MM.1S (cell line): ENCODE measurements around the gene VSIG10L2.

ENCODE experiments used
- DNase-seq: peaks from one replicate; pipeline ENCODE4 v3.0.0-alpha.2; 2015
- H2AFZ ChIP-seq: fragments of 300-600 bp; sonication (generic); 2 replicates; pipeline ENCODE4 v1.6.0; 2016; ENCODE audit warnings: antibody characterized with exemption, low read length
- H3F3A ChIP-seq: fragments of 300-600 bp; sonication (generic); 2 replicates; pipeline ENCODE4 v1.6.1; 2016; ENCODE audit warnings: mild to moderate bottlenecking, antibody characterized with exemption, low read length, moderate library complexity, mixed read lengths; ENCODE audit not compliant: insufficient read depth
- H3K27ac ChIP-seq: fragments of 300-600 bp; sonication (generic); 2 replicates; pipeline ENCODE4 v1.5.1; 2016; ENCODE audit warnings: mild to moderate bottlenecking, low read length
- H3K27me3 ChIP-seq: fragments of 300-600 bp; sonication (generic); replicated peaks from 2 replicates; pipeline ENCODE4 v1.6.0; 2016; ENCODE audit warnings: low read length; ENCODE audit not compliant: insufficient read depth
- H3K36me3 ChIP-seq: fragments of 300-600 bp; sonication (generic); replicated peaks from 2 replicates; pipeline ENCODE4 v1.6.1; 2016; ENCODE audit warnings: mild to moderate bottlenecking, low read length, mixed read lengths; ENCODE audit not compliant: insufficient read depth
- H3K4me1 ChIP-seq: fragments of 300-600 bp; sonication (generic); 2 replicates; pipeline ENCODE4 v1.6.1; 2016; ENCODE audit warnings: low read length, mixed read lengths
- H3K4me2 ChIP-seq: fragments of 300-600 bp; sonication (generic); 2 replicates; pipeline ENCODE4 v1.6.0; 2016; ENCODE audit warnings: low read depth, low read length
- H3K4me3 ChIP-seq: fragments of 300-600 bp; sonication (generic); 2 replicates; pipeline ENCODE4 v1.5.1; 2016; ENCODE audit warnings: low read length, mixed read lengths
- H3K79me2 ChIP-seq: fragments of 300-600 bp; sonication (generic); 2 replicates; pipeline ENCODE4 v1.6.1; 2016; ENCODE audit warnings: mixed run types, low read length, mixed read lengths
- H3K9ac ChIP-seq: fragments of 300-600 bp; sonication (generic); 2 replicates; pipeline ENCODE4 v1.6.1; 2016; ENCODE audit warnings: low read length, mixed read lengths
- H3K9me2 ChIP-seq: fragments of 300-600 bp; sonication (generic); replicated peaks from 2 replicates; pipeline ENCODE4 v1.6.1; 2016; ENCODE audit warnings: mild to moderate bottlenecking, low read length, mixed read lengths; ENCODE audit not compliant: insufficient read depth
- H3K9me3 ChIP-seq: fragments of 300-600 bp; sonication (generic); replicated peaks from 2 replicates; pipeline ENCODE4 v1.6.1; 2016; ENCODE audit warnings: mild to moderate bottlenecking, low read length, mixed read lengths; ENCODE audit not compliant: insufficient read depth
- H4K20me1 ChIP-seq: fragments of 300-600 bp; sonication (generic); 2 replicates; pipeline ENCODE4 v1.6.1; 2016; ENCODE audit warnings: mild to moderate bottlenecking, low read length, moderate library complexity, mixed read lengths; ENCODE audit not compliant: insufficient read depth
- EZH2 ChIP-seq: fragments of 300-600 bp; sonication (generic); optimal IDR thresholded peaks from 2 replicates; pipeline ENCODE3; 2017; ENCODE audit warnings: low read depth, mild to moderate bottlenecking, antibody characterized with exemption, low read length, mixed read lengths
- EZH2phosphoT487 ChIP-seq: fragments of 300-600 bp; sonication (generic); IDR thresholded peaks from 2 replicates; pipeline ENCODE4 v1.6.1; 2018; ENCODE audit warnings: antibody characterized with exemption, low read length
- TF ChIP-seq, protein P1 (sequence below): fragments of 300-600 bp; sonication (generic); IDR thresholded peaks from 2 replicates; pipeline ENCODE4 v1.5.1; 2016; ENCODE audit warnings: antibody characterized with exemption, low read length, mixed read lengths

VSIG10L2 gene

GRCh38 chr11:125946712-125947418 is 1.0 kb downstream of the VSIG10L2 start:
- TF ChIP-seq EZH2 (no peak), EZH2phosphoT487 (no peak)
- TF ChIP-seq, protein P1, sequence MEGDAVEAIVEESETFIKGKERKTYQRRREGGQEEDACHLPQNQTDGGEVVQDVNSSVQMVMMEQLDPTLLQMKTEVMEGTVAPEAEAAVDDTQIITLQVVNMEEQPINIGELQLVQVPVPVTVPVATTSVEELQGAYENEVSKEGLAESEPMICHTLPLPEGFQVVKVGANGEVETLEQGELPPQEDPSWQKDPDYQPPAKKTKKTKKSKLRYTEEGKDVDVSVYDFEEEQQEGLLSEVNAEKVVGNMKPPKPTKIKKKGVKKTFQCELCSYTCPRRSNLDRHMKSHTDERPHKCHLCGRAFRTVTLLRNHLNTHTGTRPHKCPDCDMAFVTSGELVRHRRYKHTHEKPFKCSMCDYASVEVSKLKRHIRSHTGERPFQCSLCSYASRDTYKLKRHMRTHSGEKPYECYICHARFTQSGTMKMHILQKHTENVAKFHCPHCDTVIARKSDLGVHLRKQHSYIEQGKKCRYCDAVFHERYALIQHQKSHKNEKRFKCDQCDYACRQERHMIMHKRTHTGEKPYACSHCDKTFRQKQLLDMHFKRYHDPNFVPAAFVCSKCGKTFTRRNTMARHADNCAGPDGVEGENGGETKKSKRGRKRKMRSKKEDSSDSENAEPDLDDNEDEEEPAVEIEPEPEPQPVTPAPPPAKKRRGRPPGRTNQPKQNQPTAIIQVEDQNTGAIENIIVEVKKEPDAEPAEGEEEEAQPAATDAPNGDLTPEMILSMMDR = no peak
- no peak for DNase-seq
- H3K9ac ChIP-seq = no peak overlapping the region
- no peak overlapping the region for H2AFZ ChIP-seq
- H3K4me1 ChIP-seq = peaks cover 5% of the 10 kb centered on the region
- no peaks in the 10 kb centered on the region for H3K9me3 ChIP-seq
- H3K4me2 ChIP-seq = no peak overlapping the region
- no peaks in the 10 kb centered on the region for H3K79me2 ChIP-seq
- H3K27me3 ChIP-seq = no peaks in the 10 kb centered on the region
- H3F3A ChIP-seq = no peaks in the 10 kb centered on the region
- H4K20me1 ChIP-seq = no peaks in the 10 kb centered on the region
- no peak overlapping the region for H3K4me3 ChIP-seq
- no peak overlapping the region for H3K27ac ChIP-seq
- no peaks in the 10 kb centered on the region for H3K36me3 ChIP-seq
- H3K9me2 ChIP-seq = no peaks in the 10 kb centered on the region

GRCh38 chr11:125947419-125948277 is 1.8 kb downstream of the VSIG10L2 start:
- TF ChIP-seq EZH2phosphoT487 (no peak), EZH2 (no peak)
- TF ChIP-seq, protein P1 = no peak
- H3K9ac ChIP-seq = no peak overlapping the region
- H2AFZ ChIP-seq = no peak overlapping the region
- no peaks in the 10 kb centered on the region for H3K9me2 ChIP-seq
- H3K27ac ChIP-seq = no peak overlapping the region
- no peaks in the 10 kb centered on the region for H3F3A ChIP-seq
- H3K36me3 ChIP-seq = no peaks in the 10 kb centered on the region
- H3K9me3 ChIP-seq = no peaks in the 10 kb centered on the region
- H3K4me2 ChIP-seq = no peak overlapping the region
- H3K4me1 ChIP-seq = no peaks in the 10 kb centered on the region
- no peaks in the 10 kb centered on the region for H3K27me3 ChIP-seq
- no peak overlapping the region for H3K4me3 ChIP-seq
- H3K79me2 ChIP-seq = no peaks in the 10 kb centered on the region
- no peak for DNase-seq
- H4K20me1 ChIP-seq = no peaks in the 10 kb centered on the region

DNA sequence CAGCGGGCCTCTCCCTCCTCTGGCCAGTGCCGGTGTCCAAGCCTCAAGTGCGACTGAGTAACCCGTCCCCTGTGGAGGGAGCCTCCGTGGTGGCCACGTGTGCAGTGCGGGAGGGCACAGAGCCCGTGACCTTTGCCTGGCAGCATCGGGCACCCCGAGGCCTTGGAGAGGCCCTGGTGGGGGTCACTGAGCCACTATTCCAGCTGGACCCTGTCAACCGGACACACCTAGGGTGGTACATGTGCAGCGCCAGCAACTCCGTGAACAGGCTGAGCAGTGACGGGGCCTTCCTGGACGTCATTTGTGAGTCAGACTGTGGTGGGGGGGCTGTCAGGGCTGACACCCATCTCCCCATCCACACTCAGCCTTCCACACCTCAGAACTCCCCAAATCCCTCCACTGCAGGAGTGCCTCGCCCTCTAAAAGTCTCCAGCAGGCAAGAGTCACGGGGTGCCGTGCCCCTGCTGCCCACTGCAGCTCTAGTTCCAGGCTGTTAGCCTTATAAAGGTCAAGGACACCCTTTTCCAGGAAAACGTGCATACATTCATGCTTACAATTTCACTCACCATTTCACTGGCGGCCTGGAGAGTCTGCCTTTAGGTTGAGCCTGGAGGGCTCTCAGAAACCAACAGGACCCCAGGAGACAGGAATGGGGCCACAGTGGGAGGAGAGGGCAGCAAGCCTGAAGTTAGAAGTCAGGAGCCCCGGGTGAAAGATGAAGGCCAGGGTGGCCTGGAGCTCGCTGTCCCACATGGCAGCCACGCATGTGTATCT is 2.6 kb downstream of the VSIG10L2 start:
- Histone ChIP-seq H3K9me3 (no peaks in the 10 kb centered on the region), H3K27me3 (no peaks in the 10 kb centered on the region), H3K4me3 (no peak overlapping the region), H3K9me2 (no peaks in the 10 kb centered on the region), H3K27ac (no peak overlapping the region), H2AFZ (no peak overlapping the region), H3K4me2 (no peak overlapping the region), H3K4me1 (no peaks in the 10 kb centered on the region), H3F3A (no peaks in the 10 kb centered on the region), H3K79me2 (no peaks in the 10 kb centered on the region), H3K9ac (no peak overlapping the region), H3K36me3 (no peaks in the 10 kb centered on the region), H4K20me1 (no peaks in the 10 kb centered on the region)
- no peak for TF ChIP-seq EZH2phosphoT487
- TF ChIP-seq, protein P1 = no peak
- no peak for TF ChIP-seq EZH2
- DNase-seq = no peak
